Liver (tissue), 3 donors: ENCODE data around the gene SBF2.

Experiments
- CTCF ChIP-seq: fragments of 150-350 bp; IDR thresholded peaks from 2 replicates; pipeline ENCODE4 v1.5.1; 2017; ENCODE audit warnings: improper control_type of control experiment, low read depth, low read length; ENCODE audit not compliant: missing input control
- FOXA1 ChIP-seq: IDR thresholded peaks from 2 replicates; pipeline ENCODE4 v1.6.1; 2016; ENCODE audit warnings: antibody characterized with exemption
- GABPA ChIP-seq, 2 donors: IDR thresholded peaks in 1 of 2; conservative IDR thresholded peaks in 1 of 2; 2 replicates each; pipeline ENCODE4 v1.6.1; 2016; ENCODE audit warnings: antibody characterized with exemption in 2 of 2, mild to moderate bottlenecking in 1 of 2, moderate library complexity in 1 of 2
- TAF1 ChIP-seq: conservative IDR thresholded peaks from 2 replicates; pipeline ENCODE4 v1.6.1; 2016; ENCODE audit warnings: antibody characterized with exemption, mild to moderate bottlenecking
- YY1 ChIP-seq: IDR thresholded peaks from 2 replicates; pipeline ENCODE4 v1.6.1; 2016; ENCODE audit warnings: antibody characterized with exemption, mild to moderate bottlenecking
- ZBTB33 ChIP-seq: IDR thresholded peaks from 2 replicates; pipeline ENCODE4 v1.6.1; 2016; ENCODE audit warnings: antibody characterized with exemption
- donor health status: healthy.
- donor health status: healthy.

- TF ChIP-seq CTCF = no peak
- TF ChIP-seq GABPA (IDR thresholded peaks at IDR 0.05 in 1 of 2, conservative IDR thresholded peaks at IDR 0.05 in 1 of 2) = no peak
- no peak for TF ChIP-seq YY1
- TF ChIP-seq FOXA1 = no peak
- no peak for TF ChIP-seq TAF1
- TF ChIP-seq ZBTB33 = no peak
Measured at GRCh38 chr11:10023212-10023611, 270.8 kb downstream of the SBF2 start.
